Inferior parietal cortex (tissue), 1 donor: Measurements from ENCODE around the gene ZNF567.

Experiments used
- DNase-seq: peaks from one replicate; pipeline ENCODE4 v3.0.0-alpha.2; 2016; ENCODE audit errors: extremely low spot score

Gene ZNF567

GRCh38 chr19:36750066-36750691 lies 62.8 kb downstream of the ZNF567 start:
- no peak for DNase-seq
